B cell (primary cell): ENCODE data around the gene CDCA5. TPM values are rescaled to one million over a fixed set of nuclear protein-coding genes. Genes with fewer than 3 reads are reported as not detected.

ENCODE experiments used
- ATAC-seq: fragments of 200-7000 bp; cut with Tn5 transposase; one replicate; pipeline ENCODE4 v1.10.0; 2021; ENCODE audit warnings: low read depth, mild to moderate bottlenecking, moderate number of reproducible peaks, moderate library complexity
- CTCF ChIA-PET: fragments of 350-600 bp; sonication (Branson Sonifier 250); formaldehyde crosslinking; loops from one replicate; lab custom pipeline; 2021; ENCODE audit warnings: antibody characterized with exemption, inconsistent platforms; lab: Charles Lee
- POLR2A ChIA-PET: fragments of 350-600 bp; sonication (Branson Sonifier 250); formaldehyde crosslinking; loops from one replicate; lab custom pipeline; 2021; ENCODE audit warnings: antibody characterized with exemption; lab: Charles Lee
- DNase-seq: peaks from one replicate; pipeline ENCODE4 v3.0.0; 2013
- H2AFZ ChIP-seq: 2 replicates; pipeline ENCODE4 v1.6.1; 2012; ENCODE audit warnings: mild to moderate bottlenecking, low read depth, low read length; ENCODE audit not compliant: insufficient read depth, poor library complexity, severe bottlenecking
- H3K27ac ChIP-seq, 2 donors: 1 replicate in 1 of 2; 2 replicates in 1 of 2; pipeline ENCODE4 v1.5.1; 2012 to 2013; ENCODE audit warnings: low read length in 2 of 2, mild to moderate bottlenecking in 2 of 2, moderate library complexity in 1 of 2
- H3K27me3 ChIP-seq, 4 experiments: fragments of 200-600 bp in 1 of 4; sonication (generic) in 1 of 4; replicated peaks in 1 of 4; 1 replicate in 2 of 4; 2 replicates in 2 of 4; pipeline versions ENCODE4 v1.6.1 to v1.7.0; 2013 to 2016; ENCODE audit warnings: low read length in 3 of 4, mild to moderate bottlenecking in 2 of 4, mixed read lengths in 1 of 4, moderate library complexity in 1 of 4; ENCODE audit not compliant: insufficient read depth in 4 of 4, control insufficient read depth in 3 of 4; ENCODE audit errors: control extremely low read depth in 1 of 4
- H3K36me3 ChIP-seq, 2 experiments: replicated peaks in 1 of 2; 1 replicate in 1 of 2; 2 replicates in 1 of 2; pipeline versions ENCODE4 v1.6.1 to v1.7.1; 2013; ENCODE audit warnings: low read length in 1 of 2; ENCODE audit not compliant: insufficient read depth in 2 of 2, control insufficient read depth in 1 of 2; ENCODE audit errors: control extremely low read depth in 1 of 2, extremely low read depth in 1 of 2
- H3K4me1 ChIP-seq, 2 donors: fragments of 200-600 bp in 1 of 2; sonication (generic) in 1 of 2; 1 replicate in 1 of 2; 2 replicates in 1 of 2; pipeline versions ENCODE4 v1.5.1 to v1.6.1; 2013 to 2017; ENCODE audit warnings: low read length in 2 of 2; ENCODE audit not compliant: control insufficient read depth in 2 of 2, insufficient read depth in 2 of 2
- H3K4me2 ChIP-seq: replicated peaks from 2 replicates; pipeline ENCODE3; 2012; ENCODE audit warnings: mild to moderate bottlenecking, low read depth, low read length; ENCODE audit not compliant: poor library complexity, severe bottlenecking
- H3K4me3 ChIP-seq, 5 experiments: fragments of 200-600 bp in 1 of 5; sonication (generic) in 1 of 5; 1 replicate in 3 of 5; 2 replicates in 2 of 5; pipeline versions ENCODE4 v1.5.1 to v1.7.0; 2011 to 2016; ENCODE audit warnings: low read length in 4 of 5, mild to moderate bottlenecking in 4 of 5, low read depth in 2 of 5, control low read depth in 1 of 5, moderate library complexity in 1 of 5; ENCODE audit not compliant: insufficient read depth in 1 of 5; ENCODE audit errors: control extremely low read depth in 1 of 5, extremely low read depth in 1 of 5
- H3K79me2 ChIP-seq: fragments of 200-600 bp; sonication (generic); one replicate; pipeline ENCODE4 v1.6.0; 2016; ENCODE audit warnings: low read length; ENCODE audit not compliant: control insufficient read depth, insufficient read depth
- H3K9ac ChIP-seq: fragments of 200-600 bp; sonication (generic); 2 replicates; pipeline ENCODE4 v1.6.1; 2017; ENCODE audit warnings: mild to moderate bottlenecking, low read length, moderate library complexity
- H3K9me3 ChIP-seq, 3 donors: one replicate each; pipeline versions ENCODE4 v1.6.1 to v1.7.1; 2013; ENCODE audit warnings: low read length in 2 of 3; ENCODE audit not compliant: control insufficient read depth in 2 of 3, insufficient read depth in 1 of 3; ENCODE audit errors: control extremely low read depth in 1 of 3
- H4K20me1 ChIP-seq: 2 replicates; pipeline ENCODE4 v1.6.0; 2012; ENCODE audit warnings: mild to moderate bottlenecking, low read length; ENCODE audit not compliant: insufficient read depth, control insufficient read depth, poor library complexity, severe bottlenecking
- H3K27ac Mint-ChIP-seq: one replicate; pipeline ENCODE4 v1.8.0; 2021; ENCODE audit warnings: mixed read lengths
- H3K27me3 Mint-ChIP-seq: one replicate; pipeline ENCODE4 v1.8.0; 2021; ENCODE audit warnings: mixed read lengths
- H3K4me1 Mint-ChIP-seq: one replicate; pipeline ENCODE4 v1.8.0; 2021; ENCODE audit warnings: mixed read lengths
- H3K4me3 Mint-ChIP-seq: one replicate; pipeline ENCODE4 v1.8.0; 2021; ENCODE audit warnings: mixed read lengths
- H3K9me3 Mint-ChIP-seq: one replicate; pipeline ENCODE4 v1.8.0; 2022; ENCODE audit warnings: mixed read lengths; ENCODE audit not compliant: insufficient read depth
- EZH2 ChIP-seq: IDR thresholded peaks from 2 replicates; pipeline ENCODE4 v1.6.1; 2012; ENCODE audit warnings: borderline replicate concordance, low read depth, mild to moderate bottlenecking, moderate library complexity, low read length; ENCODE audit not compliant: insufficient read depth, poor library complexity, severe bottlenecking
- WGBS: methylation state at CpG from one replicate; pipeline ENCODE4 v1.1.5; 2013; ENCODE audit warnings: missing lambda C conversion rate; ENCODE audit not compliant: insufficient coverage; 5-methylcytosine and 5-hydroxymethylcytosine counted together
- intact Hi-C: fragments of 100-400 bp; cut with micrococcal nuclease; formaldehyde crosslinking; loops from one replicate; pipeline ENCODE4 v1.10.0; 2022
- polyA plus RNA-seq: library from polyadenylated mRNA; depleted of rRNA; stranded (reverse); fragments of >200 nt; gene quantifications from 2 replicates; pipeline ENCODE4 v1.2.3, GENCODE V29; 2012
- total RNA-seq, 2 donors: library from RNA; stranded (reverse); fragments of 120-200 nt in 1 of 2; gene quantifications; 1 replicate in 1 of 2; 2 replicates in 1 of 2; pipeline versions ENCODE4 v1.2.3 to v1.2.4, GENCODE V29; 2013 to 2022
- TF ChIP-seq, protein P1 (sequence below): fragments of 200-600 bp; IDR thresholded peaks from one replicate; pipeline ENCODE4 v1.8.0; 2022; ENCODE audit warnings: antibody characterized with exemption, mild to moderate bottlenecking

The CDCA5 gene
- total and polyA plus RNA-seq, 2 donors (not counting 1 experiment from before 2014, with no cell fraction given) = 1.1 to 1.4 TPM

DNA sequence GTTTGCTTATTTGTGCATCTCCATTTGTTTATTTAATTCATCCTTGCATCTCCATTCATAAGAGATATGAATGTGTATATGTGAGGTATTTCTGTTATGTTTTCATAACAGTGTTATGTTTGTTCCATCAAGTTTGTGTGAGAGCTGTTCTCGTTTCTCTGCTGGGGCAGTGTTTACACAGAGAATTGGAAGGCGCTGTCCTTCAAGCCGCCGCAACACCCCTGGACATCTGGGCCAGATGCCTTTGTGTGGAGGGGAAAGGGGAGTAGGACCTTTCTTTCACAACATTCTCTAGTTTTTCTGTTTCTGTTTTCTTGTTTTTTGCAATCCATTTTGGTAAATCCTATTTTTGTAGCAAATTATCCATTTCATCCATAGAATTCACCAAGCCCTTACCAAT, 20.8 kb upstream of the CDCA5 start:
- no peaks in the 10 kb centered on the region for H3K27me3 ChIP-seq
- Mint-ChIP-seq H3K9me3 (no peaks in the 10 kb centered on the region), H3K27me3 (no peaks in the 10 kb centered on the region), H3K4me1 (peaks cover 6% of the 10 kb centered on the region), H3K27ac (no peak overlapping the region), H3K4me3 (no peak overlapping the region)
- no peak for TF ChIP-seq EZH2
- TF ChIP-seq, protein P1, sequence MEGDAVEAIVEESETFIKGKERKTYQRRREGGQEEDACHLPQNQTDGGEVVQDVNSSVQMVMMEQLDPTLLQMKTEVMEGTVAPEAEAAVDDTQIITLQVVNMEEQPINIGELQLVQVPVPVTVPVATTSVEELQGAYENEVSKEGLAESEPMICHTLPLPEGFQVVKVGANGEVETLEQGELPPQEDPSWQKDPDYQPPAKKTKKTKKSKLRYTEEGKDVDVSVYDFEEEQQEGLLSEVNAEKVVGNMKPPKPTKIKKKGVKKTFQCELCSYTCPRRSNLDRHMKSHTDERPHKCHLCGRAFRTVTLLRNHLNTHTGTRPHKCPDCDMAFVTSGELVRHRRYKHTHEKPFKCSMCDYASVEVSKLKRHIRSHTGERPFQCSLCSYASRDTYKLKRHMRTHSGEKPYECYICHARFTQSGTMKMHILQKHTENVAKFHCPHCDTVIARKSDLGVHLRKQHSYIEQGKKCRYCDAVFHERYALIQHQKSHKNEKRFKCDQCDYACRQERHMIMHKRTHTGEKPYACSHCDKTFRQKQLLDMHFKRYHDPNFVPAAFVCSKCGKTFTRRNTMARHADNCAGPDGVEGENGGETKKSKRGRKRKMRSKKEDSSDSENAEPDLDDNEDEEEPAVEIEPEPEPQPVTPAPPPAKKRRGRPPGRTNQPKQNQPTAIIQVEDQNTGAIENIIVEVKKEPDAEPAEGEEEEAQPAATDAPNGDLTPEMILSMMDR = no peak
- H3K9me3 ChIP-seq = no peaks in the 10 kb centered on the region
- H3K4me3 ChIP-seq = no peak overlapping the region
- H3K36me3 ChIP-seq = peaks cover 0 to 52% of the 10 kb centered on the region in 2 experiments
- no peak overlapping the region for H3K27ac ChIP-seq
- no CpG with 5 or more reads among the region's 4 CpGs for WGBS
- intact Hi-C loops = no loop called here
- H3K4me1 ChIP-seq = no peaks in the 10 kb centered on the region
- no peak overlapping the region for H2AFZ ChIP-seq
- no peak overlapping the region for H3K9ac ChIP-seq
- H3K4me2 ChIP-seq = no peak overlapping the region
- ChIA-PET CTCF (no interaction called here), POLR2A (no interaction called here)
- peaks cover 55% of the 10 kb centered on the region for H3K79me2 ChIP-seq
- peaks cover 23% of the 10 kb centered on the region for H4K20me1 ChIP-seq
- ATAC-seq (no peak), DNase-seq (no peak)

DNA sequence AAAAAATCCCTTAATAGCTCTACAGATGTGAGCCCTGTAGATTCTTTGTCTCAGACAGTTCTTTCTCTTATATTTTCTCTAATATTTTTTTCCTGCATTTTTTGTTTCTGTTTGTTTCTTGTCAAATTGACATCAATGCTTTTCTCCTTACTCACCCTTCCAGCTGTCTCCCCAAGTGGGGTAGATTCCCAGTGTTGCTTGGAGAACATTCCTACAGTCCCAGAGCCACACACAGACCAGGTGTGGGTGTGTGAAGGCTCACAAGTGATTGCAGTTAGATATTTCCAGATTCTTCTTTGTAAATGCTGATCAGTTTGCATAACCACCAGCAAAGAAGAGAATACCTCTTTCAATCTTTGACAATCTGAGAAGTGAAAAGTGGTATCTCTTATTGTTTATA, 19.6 kb upstream of the CDCA5 start:
- Histone ChIP-seq H4K20me1 (peaks cover 26% of the 10 kb centered on the region), H3K79me2 (peaks cover 57% of the 10 kb centered on the region), H3K36me3 (peaks cover 0 to 45% of the 10 kb centered on the region in 2 experiments), H3K27ac (no peak overlapping the region), H3K4me1 (no peaks in the 10 kb centered on the region), H3K4me3 (no peak overlapping the region), H3K9me3 (no peaks in the 10 kb centered on the region), H3K4me2 (no peak overlapping the region), H3K27me3 (no peaks in the 10 kb centered on the region), H3K9ac (no peak overlapping the region), H2AFZ (no peak overlapping the region)
- Mint-ChIP-seq H3K9me3 (no peaks in the 10 kb centered on the region), H3K27me3 (no peaks in the 10 kb centered on the region), H3K4me1 (peaks cover 11% of the 10 kb centered on the region), H3K4me3 (no peak overlapping the region), H3K27ac (no peak overlapping the region)
- ATAC-seq (no peak), DNase-seq (no peak)
- TF ChIP-seq, protein P1 = no peak
- TF ChIP-seq EZH2 = no peak
- POLR2A ChIA-PET = no interaction called here
- intact Hi-C loops = no loop called here
- CTCF ChIA-PET = interaction anchor here (0.6 to 10.2 kb wide), 3 partner anchors 7 to 89 kb away, joined by 3 to 96 read pairs (median 3); partner anchors contain the start of gene TM7SF2
